ENCODE results near the gene VTN. TPM values are rescaled to one million over a fixed set of nuclear protein-coding genes. Genes with fewer than 3 reads are reported as not detected.

VTN gene
- total and polyA plus RNA-seq, 7 donors = 0.16 to 1.9 (median 0.43) TPM; not detected in 1

GRCh38 chr17:28368915-28369683, 1.0 kb downstream of the VTN start:
- H3K4me1 ChIP-seq = peaks cover 0 to 31% (median 29%) of the 10 kb centered on the region in 4 donors
- peaks cover 0 to 9% (median 4%) of the 10 kb centered on the region in 4 donors for H3K36me3 ChIP-seq
- DNase-seq = no peak
- no peaks in the 10 kb centered on the region for H3K27me3 ChIP-seq
- TF ChIP-seq POLR2AphosphoS5 (IDR thresholded peaks at IDR 0.05) = no peak
- TF ChIP-seq EP300 (IDR thresholded peaks at IDR 0.05) = no peak
- no peak for TF ChIP-seq CTCF (IDR thresholded peaks at IDR 0.05)
- no peak for TF ChIP-seq POLR2A (IDR thresholded peaks at IDR 0.05)
- intact Hi-C loops (cut with DNase I) = no loop called here
- no peak overlapping the region for H3K27ac ChIP-seq
- 93 to 94% methylated on average over 23 of the region's 23 CpGs for WGBS, 2 donors
- no peak overlapping the region for H3K4me3 ChIP-seq
- no peaks in the 10 kb centered on the region for H3K9me3 ChIP-seq

GRCh38 chr17:28368306-28368831, 1.7 kb downstream of the VTN start:
- peaks cover 0 to 28% (median 25%) of the 10 kb centered on the region in 4 donors for H3K4me1 ChIP-seq
- WGBS, 2 donors = 74 to 83% methylated on average over 5 of the region's 5 CpGs
- DNase-seq = no peak
- intact Hi-C loops (cut with DNase I) = no loop called here
- no peak overlapping the region for H3K4me3 ChIP-seq
- no peaks in the 10 kb centered on the region for H3K9me3 ChIP-seq
- H3K27ac ChIP-seq = no peak overlapping the region
- no peaks in the 10 kb centered on the region for H3K27me3 ChIP-seq
- peaks cover 0 to 16% (median 9%) of the 10 kb centered on the region in 4 donors for H3K36me3 ChIP-seq
- TF ChIP-seq CTCF (IDR thresholded peaks at IDR 0.05) = no peak
- TF ChIP-seq POLR2AphosphoS5 (IDR thresholded peaks at IDR 0.05) = no peak
- no peak for TF ChIP-seq EP300 (IDR thresholded peaks at IDR 0.05)
- no peak for TF ChIP-seq POLR2A (IDR thresholded peaks at IDR 0.05)

- no peaks in the 10 kb centered on the region for H3K27me3 ChIP-seq
- no peak for DNase-seq
- no peaks in the 10 kb centered on the region for H3K9me3 ChIP-seq
- H3K4me1 ChIP-seq = peaks cover 0 to 22% (median 19%) of the 10 kb centered on the region in 4 donors
- 90 to 93% methylated on average over 21 of the region's 21 CpGs for WGBS, 2 donors
- H3K4me3 ChIP-seq = no peak overlapping the region
- intact Hi-C loops (cut with DNase I) = no loop called here
- H3K36me3 ChIP-seq = peaks cover 0 to 22% (median 14%) of the 10 kb centered on the region in 4 donors
- no peak for TF ChIP-seq POLR2A (IDR thresholded peaks at IDR 0.05)
- no peak for TF ChIP-seq EP300 (IDR thresholded peaks at IDR 0.05)
- TF ChIP-seq POLR2AphosphoS5 (IDR thresholded peaks at IDR 0.05) = no peak
- TF ChIP-seq CTCF (IDR thresholded peaks at IDR 0.05) = no peak
- no peak overlapping the region for H3K27ac ChIP-seq
These were observed 2.3 kb downstream of the VTN start for GRCh38 chr17:28367641-28368305.

GRCh38 chr17:28366605-28367004, 3.5 kb downstream of the VTN start:
- Histone ChIP-seq H3K9me3 (no peaks in the 10 kb centered on the region), H3K4me1 (peaks cover 0 to 10% (median 8%) of the 10 kb centered on the region in 4 donors), H3K36me3 (peaks cover 6 to 34% (median 18%) of the 10 kb centered on the region in 4 donors), H3K27me3 (no peaks in the 10 kb centered on the region), H3K27ac (no peak overlapping the region), H3K4me3 (no peak overlapping the region)
- DNase-seq = no peak
- TF ChIP-seq EP300 (IDR thresholded peaks at IDR 0.05) (no peak), POLR2AphosphoS5 (IDR thresholded peaks at IDR 0.05) (no peak), CTCF (IDR thresholded peaks at IDR 0.05) (no peak), POLR2A (IDR thresholded peaks at IDR 0.05) (no peak)
- intact Hi-C loops (cut with DNase I) = no loop called here
- 76 to 88% methylated on average over 1 of the region's 1 CpG for WGBS, 2 donors
